HL-60 (cell line): ENCODE data around the gene SLC22A7.

Experiments
- DNase-seq, 2 experiments: peaks; one replicate each; pipeline ENCODE4 v3.0.0-alpha.2; 2010 to 2020; ENCODE audit warnings: low read depth in 1 of 2, low spot score in 1 of 2
- H3K27ac ChIP-seq: fragments of 250-450 bp; sonication (Bioruptor Pico); replicated peaks from 2 replicates; pipeline ENCODE4 v1.5.1; 2020; ENCODE audit warnings: mild to moderate bottlenecking, moderate library complexity
- H3K27me3 ChIP-seq: fragments of 250-450 bp; sonication (Bioruptor Pico); 2 replicates; pipeline ENCODE4 v1.5.1; 2021; ENCODE audit warnings: mild to moderate bottlenecking, moderate library complexity; ENCODE audit not compliant: insufficient read depth, poor library complexity, severe bottlenecking
- H3K4me3 ChIP-seq: replicated peaks from 2 replicates; pipeline ENCODE4 v1.5.1; 2011; ENCODE audit warnings: mild to moderate bottlenecking, control low read depth, low read length; ENCODE audit not compliant: insufficient read depth
- CTCF ChIP-seq: IDR thresholded peaks from one replicate; pipeline ENCODE4 v1.5.1; 2011; ENCODE audit warnings: low read length, control low read depth, inconsistent platforms; ENCODE audit not compliant: insufficient read depth
- GABPA ChIP-seq: IDR thresholded peaks from 2 replicates; pipeline ENCODE4 v1.6.1; 2012; ENCODE audit warnings: low read depth
- POLR2AphosphoS5 ChIP-seq: IDR thresholded peaks from 2 replicates; pipeline ENCODE4 v1.6.1; 2012; ENCODE audit warnings: low read depth
- REST ChIP-seq: IDR thresholded peaks from 2 replicates; pipeline ENCODE4 v1.6.1; 2012; ENCODE audit warnings: low read depth; ENCODE audit not compliant: insufficient replicate concordance
- SPI1 ChIP-seq: IDR thresholded peaks from 2 replicates; pipeline ENCODE4 v1.6.1; 2012; ENCODE audit warnings: low read depth, mild to moderate bottlenecking, borderline replicate concordance

Gene SLC22A7

GRCh38 chr6:43253401-43253800 is 44.7 kb upstream of the SLC22A7 start:
- no peak overlapping the region for H3K27ac ChIP-seq
- H3K4me3 ChIP-seq: no peak overlapping the region
- TF ChIP-seq SPI1 (no peak), POLR2AphosphoS5 (no peak), REST (no peak), CTCF (no peak), GABPA (no peak)
- H3K27me3 ChIP-seq: peaks cover 30% of the 10 kb centered on the region
- no peak for DNase-seq

- Histone ChIP-seq H3K4me3 (no peak overlapping the region), H3K27me3 (peaks cover 31% of the 10 kb centered on the region), H3K27ac (no peak overlapping the region)
- TF ChIP-seq GABPA (no peak), SPI1 (no peak), POLR2AphosphoS5 (no peak), CTCF (no peak), REST (no peak)
- DNase-seq: no peak
Observed at GRCh38 chr6:43254138-43254817, 43.8 kb upstream of the SLC22A7 start.

- TF ChIP-seq GABPA (no peak), REST (no peak), POLR2AphosphoS5 (no peak), CTCF (no peak), SPI1 (no peak)
Observed at GRCh38 chr6:43254846-43255245, 43.2 kb upstream of the SLC22A7 start.

More at GRCh38 chr6:43254846-43255245, 43.2 kb upstream of the SLC22A7 start:
- H3K4me3 ChIP-seq: no peak overlapping the region
- DNase-seq: no peak
- H3K27ac ChIP-seq: no peak overlapping the region
- H3K27me3 ChIP-seq: peaks cover 31% of the 10 kb centered on the region
